A673 (cell line): ENCODE results near the gene STKLD1. TPM values are rescaled to one million over a fixed set of nuclear protein-coding genes. Genes with fewer than 3 reads are reported as not detected.

Experiments used
- BruUV-seq: library from RNA; stranded (reverse); fragments of 400-500 nt; replicated peaks from 2 replicates; lab custom pipeline; 2021; lab: Mats Ljungman, UMichigan
- CTCF ChIA-PET: fragments of 300-600 bp; sonication (Branson Sonifier 250); formaldehyde crosslinking; loops from one replicate; lab custom pipeline; 2022; ENCODE audit warnings: antibody characterized with exemption; lab: Charles Lee
- POLR2A ChIA-PET: fragments of 300-600 bp; sonication (Branson Sonifier 250); formaldehyde crosslinking; loops from one replicate; lab custom pipeline; 2022; ENCODE audit warnings: antibody characterized with exemption; ENCODE audit not compliant: low non-redundant PET; lab: Charles Lee
- DNase-seq: peaks from one replicate; pipeline ENCODE4 v3.0.0-alpha.2; 2015; ENCODE audit warnings: low spot score
- H3K27ac ChIP-seq: fragments of 200-600 bp; sonication (generic); 2 replicates; pipeline ENCODE4 v1.5.1; 2016; ENCODE audit warnings: mixed run types, low read depth, mild to moderate bottlenecking, mixed read lengths, antibody characterized with exemption, low read length; ENCODE audit not compliant: poor library complexity, severe bottlenecking
- H3K27me3 ChIP-seq: fragments of 200-600 bp; sonication (generic); replicated peaks from 2 replicates; pipeline ENCODE4 v1.6.1; 2017; ENCODE audit warnings: mixed run types, low read depth, mild to moderate bottlenecking, mixed read lengths, antibody characterized with exemption, low read length; ENCODE audit not compliant: insufficient read depth, poor library complexity
- H3K36me3 ChIP-seq: fragments of 200-600 bp; sonication (generic); 2 replicates; pipeline ENCODE4 v1.6.1; 2016; ENCODE audit warnings: mixed run types, mild to moderate bottlenecking, mixed read lengths, antibody characterized with exemption, low read length; ENCODE audit not compliant: insufficient read depth, poor library complexity, severe bottlenecking
- H3K4me1 ChIP-seq: fragments of 200-600 bp; sonication (generic); 2 replicates; pipeline ENCODE4 v1.6.1; 2017; ENCODE audit warnings: mixed run types, mild to moderate bottlenecking, mixed read lengths, antibody characterized with exemption, low read length; ENCODE audit not compliant: insufficient read depth, poor library complexity, severe bottlenecking
- H3K4me3 ChIP-seq: fragments of 200-600 bp; sonication (generic); 2 replicates; pipeline ENCODE4 v1.5.1; 2016; ENCODE audit warnings: low read depth, mixed run types, mild to moderate bottlenecking, mixed read lengths, low read length; ENCODE audit not compliant: poor library complexity, severe bottlenecking
- H3K9me3 ChIP-seq: fragments of 200-600 bp; sonication (generic); 2 replicates; pipeline ENCODE4 v1.6.1; 2016; ENCODE audit warnings: mixed run types, low read depth, mild to moderate bottlenecking, mixed read lengths, antibody characterized with exemption, low read length; ENCODE audit not compliant: poor library complexity, severe bottlenecking
- EZH2 ChIP-seq: fragments of 200-600 bp; sonication (generic); IDR thresholded peaks from 2 replicates; pipeline ENCODE4 v1.6.1; 2017; ENCODE audit warnings: borderline replicate concordance, low read depth, mild to moderate bottlenecking, mixed read lengths, antibody characterized with exemption, low read length; ENCODE audit not compliant: poor library complexity, severe bottlenecking
- intact Hi-C: fragments of 100-400 bp; cut with micrococcal nuclease; formaldehyde crosslinking; loops from one replicate; pipeline ENCODE4 v1.10.0; 2022; ENCODE audit not compliant: unreplicated experiment
- total RNA-seq: library from RNA; stranded (reverse); gene quantifications from 2 replicates; pipeline ENCODE4 v1.2.3, GENCODE V29; 2021
- TF ChIP-seq, protein P1 (sequence below): fragments of 300-800, 200-600 bp; sonication (generic); conservative IDR thresholded peaks from 2 replicates; pipeline ENCODE4 v1.5.1; 2017; ENCODE audit warnings: low read depth, mild to moderate bottlenecking, antibody characterized with exemption, low read length, moderate library complexity, mixed read lengths

The STKLD1 gene
- total RNA-seq, 1 experiment from 2014 or later, result 0.52 TPM

DNA sequence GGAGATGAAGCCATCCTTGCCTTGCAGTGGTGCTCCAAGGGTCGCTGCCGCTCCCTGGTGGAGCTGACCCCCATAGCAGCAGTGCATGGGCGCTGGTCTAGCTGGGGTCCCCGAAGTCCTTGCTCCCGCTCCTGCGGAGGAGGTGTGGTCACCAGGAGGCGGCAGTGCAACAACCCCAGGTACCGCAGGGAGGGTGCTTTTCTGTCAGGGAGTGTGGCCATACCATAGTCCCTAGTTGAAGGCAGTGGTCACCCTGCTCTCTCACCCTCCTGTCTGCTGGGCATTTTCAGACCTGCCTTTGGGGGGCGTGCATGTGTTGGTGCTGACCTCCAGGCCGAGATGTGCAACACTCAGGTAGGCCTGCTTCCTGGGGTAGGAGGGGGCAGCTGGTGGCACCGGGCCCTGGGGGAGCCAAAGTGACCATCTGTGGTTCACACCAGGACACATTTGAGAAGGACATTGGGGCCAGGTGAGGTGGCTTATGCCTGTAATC lies 57.2 kb downstream of the STKLD1 start:
- no peak for TF ChIP-seq EZH2
- TF ChIP-seq, protein P1, sequence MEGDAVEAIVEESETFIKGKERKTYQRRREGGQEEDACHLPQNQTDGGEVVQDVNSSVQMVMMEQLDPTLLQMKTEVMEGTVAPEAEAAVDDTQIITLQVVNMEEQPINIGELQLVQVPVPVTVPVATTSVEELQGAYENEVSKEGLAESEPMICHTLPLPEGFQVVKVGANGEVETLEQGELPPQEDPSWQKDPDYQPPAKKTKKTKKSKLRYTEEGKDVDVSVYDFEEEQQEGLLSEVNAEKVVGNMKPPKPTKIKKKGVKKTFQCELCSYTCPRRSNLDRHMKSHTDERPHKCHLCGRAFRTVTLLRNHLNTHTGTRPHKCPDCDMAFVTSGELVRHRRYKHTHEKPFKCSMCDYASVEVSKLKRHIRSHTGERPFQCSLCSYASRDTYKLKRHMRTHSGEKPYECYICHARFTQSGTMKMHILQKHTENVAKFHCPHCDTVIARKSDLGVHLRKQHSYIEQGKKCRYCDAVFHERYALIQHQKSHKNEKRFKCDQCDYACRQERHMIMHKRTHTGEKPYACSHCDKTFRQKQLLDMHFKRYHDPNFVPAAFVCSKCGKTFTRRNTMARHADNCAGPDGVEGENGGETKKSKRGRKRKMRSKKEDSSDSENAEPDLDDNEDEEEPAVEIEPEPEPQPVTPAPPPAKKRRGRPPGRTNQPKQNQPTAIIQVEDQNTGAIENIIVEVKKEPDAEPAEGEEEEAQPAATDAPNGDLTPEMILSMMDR, result no peak
- no peak overlapping the region for H3K4me3 ChIP-seq
- no peaks in the 10 kb centered on the region for H3K27me3 ChIP-seq
- H3K4me1 ChIP-seq, result no peaks in the 10 kb centered on the region
- no peak overlapping the region for H3K27ac ChIP-seq
- no peak for DNase-seq
- H3K36me3 ChIP-seq, result no peaks in the 10 kb centered on the region
- ChIA-PET POLR2A (no interaction called here), CTCF (interaction anchor here (0.6 kb wide), 1 partner anchor 11 kb away, joined by 5 read pairs; no protein-coding TSS in a partner anchor)
- intact Hi-C loops, result no loop called here
- no peaks in the 10 kb centered on the region for H3K9me3 ChIP-seq
- BruUV-seq, result no TSS peak

DNA sequence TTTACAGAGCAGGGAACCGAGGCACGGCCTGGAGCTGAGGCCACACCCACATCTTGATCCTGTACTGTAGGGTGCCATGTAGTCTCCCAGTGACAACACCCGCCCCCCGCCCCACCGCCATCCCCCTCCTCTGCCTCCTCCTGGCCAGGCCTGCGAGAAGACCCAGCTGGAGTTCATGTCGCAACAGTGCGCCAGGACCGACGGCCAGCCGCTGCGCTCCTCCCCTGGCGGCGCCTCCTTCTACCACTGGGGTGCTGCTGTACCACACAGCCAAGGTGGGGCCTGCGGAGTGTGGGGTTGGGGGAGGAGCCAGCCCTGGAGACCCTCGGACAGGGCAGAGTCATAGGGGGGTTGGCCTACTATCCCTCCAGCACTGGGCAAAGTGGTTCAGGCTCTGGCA lies 60.5 kb downstream of the STKLD1 start:
- intact Hi-C loops, result no loop called here
- no peak for DNase-seq
- CTCF ChIA-PET, result no interaction called here

DNA sequence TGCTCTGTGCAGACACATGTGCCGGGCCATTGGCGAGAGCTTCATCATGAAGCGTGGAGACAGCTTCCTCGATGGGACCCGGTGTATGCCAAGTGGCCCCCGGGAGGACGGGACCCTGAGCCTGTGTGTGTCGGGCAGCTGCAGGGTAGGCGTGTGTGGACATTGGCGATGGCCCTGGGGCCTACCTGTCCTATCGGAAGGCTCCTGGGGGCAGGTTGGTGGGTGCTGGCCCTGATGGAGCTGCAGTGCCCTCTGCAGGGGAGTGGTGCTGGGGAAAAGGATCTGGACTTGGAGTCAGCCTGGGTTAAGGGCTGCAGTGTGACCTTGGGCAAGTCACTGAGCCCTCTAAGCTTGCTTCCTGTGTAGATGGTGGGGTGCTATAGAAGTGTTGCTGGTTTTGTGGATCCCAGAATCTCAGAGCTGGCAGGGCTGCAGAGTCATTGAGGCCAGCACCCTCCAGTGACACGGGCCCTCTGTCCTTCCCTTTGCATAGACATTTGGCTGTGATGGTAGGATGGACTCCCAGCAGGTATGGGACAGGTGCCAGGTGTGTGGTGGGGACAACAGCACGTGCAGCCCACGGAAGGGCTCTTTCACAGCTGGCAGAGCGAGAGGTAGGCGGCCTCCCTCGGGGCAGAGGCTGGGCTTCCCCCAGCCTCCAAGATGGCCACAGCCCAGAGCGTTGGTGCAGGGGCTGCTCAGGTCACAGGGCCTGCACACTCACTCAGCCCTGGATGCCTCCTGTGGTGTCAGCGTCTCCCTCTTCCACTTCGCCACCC lies 61.8 kb downstream of the STKLD1 start:
- ChIA-PET CTCF (no interaction called here), POLR2A (no interaction called here)
- no peaks in the 10 kb centered on the region for H3K36me3 ChIP-seq
- intact Hi-C loops, result no loop called here
- no peak for TF ChIP-seq EZH2
- TF ChIP-seq, protein P1, result no peak
- no peak for DNase-seq
- H3K4me1 ChIP-seq, result no peaks in the 10 kb centered on the region
- H3K4me3 ChIP-seq, result no peak overlapping the region
- H3K27ac ChIP-seq, result no peak overlapping the region
- no TSS peak for BruUV-seq
- no peaks in the 10 kb centered on the region for H3K27me3 ChIP-seq
- H3K9me3 ChIP-seq, result no peaks in the 10 kb centered on the region

More for the DNA sequence above, 60.5 kb downstream of the STKLD1 start:
- H3K9me3 ChIP-seq, result no peaks in the 10 kb centered on the region
- H3K27me3 ChIP-seq, result no peaks in the 10 kb centered on the region
- POLR2A ChIA-PET, result no interaction called here
- no peaks in the 10 kb centered on the region for H3K4me1 ChIP-seq
- BruUV-seq, result no TSS peak
- H3K27ac ChIP-seq, result no peak overlapping the region
- no peaks in the 10 kb centered on the region for H3K36me3 ChIP-seq
- H3K4me3 ChIP-seq, result no peak overlapping the region
- TF ChIP-seq, protein P1, result no peak
- TF ChIP-seq EZH2, result no peak
